ENCODE data around the gene RNF31. TPM values are rescaled to one million over a fixed set of nuclear protein-coding genes. Genes with fewer than 3 reads are reported as not detected.

Gene RNF31
- total and polyA plus RNA-seq, 2 of the 13 experiments (the other 11 are each of a cell fraction or from before 2014, with no cell fraction given), result 48.2 to 86.8 TPM

- TF ChIP-seq MTA1 (CRISPR knock-in tag; IDR thresholded peaks at IDR 0.05; ENCODE audit: borderline replicate concordance) (peak; percentile 59; the same call in 1 of the 2 replicates), CAMTA2 (CRISPR knock-in tag; IDR thresholded peaks at IDR 0.05; ENCODE audit: borderline replicate concordance) (no peak), ZFP37 (CRISPR knock-in tag; IDR thresholded peaks at IDR 0.05; ENCODE audit: borderline replicate concordance) (peak; percentile 71; the same call in 1 of the 2 replicates), ZNF546 (CRISPR knock-in tag; conservative IDR thresholded peaks at IDR 0.05) (0 out of 2 replicates have a peak, but pooled peaks have one; percentile 48), KLF9 (CRISPR knock-in tag; IDR thresholded peaks at IDR 0.05; ENCODE audit: low read depth) (no peak; the same call in 1 of the 2 replicates), ZMYM4 (CRISPR knock-in tag; IDR thresholded peaks at IDR 0.05) (peak; percentile 69; the same call in 1 of the 2 replicates), ZNF205 (CRISPR knock-in tag; IDR thresholded peaks at IDR 0.05) (no peak), EHMT2 (IDR thresholded peaks at IDR 0.05; ENCODE audit: borderline replicate concordance, low read depth, low read length) (no peak; the same call in 1 of the 2 replicates), HOXA9 (CRISPR knock-in tag; IDR thresholded peaks at IDR 0.05; ENCODE audit: borderline replicate concordance) (no peak), STAG1 (CRISPR knock-in tag; IDR thresholded peaks at IDR 0.05) (no peak), ZNF513 (CRISPR knock-in tag; conservative IDR thresholded peaks at IDR 0.05) (no peak), NCOA5 (CRISPR knock-in tag; IDR thresholded peaks at IDR 0.05) (no peak), MXD4 (CRISPR knock-in tag; IDR thresholded peaks at IDR 0.05) (peak; percentile 80; the same call in 1 of the 2 replicates), NFE2L1 (CRISPR knock-in tag; IDR thresholded peaks at IDR 0.05; ENCODE audit: borderline replicate concordance) (peak; percentile 47; the same call in 1 of the 2 replicates), SALL2 (CRISPR knock-in tag; IDR thresholded peaks at IDR 0.05) (no peak), ZNF160 (CRISPR knock-in tag; IDR thresholded peaks at IDR 0.05) (peak; percentile 12; the same call in 1 of the 2 replicates), CC2D1A (CRISPR knock-in tag; IDR thresholded peaks at IDR 0.05) (no peak), HMGA1 (CRISPR knock-in tag; conservative IDR thresholded peaks at IDR 0.05) (peak; percentile 100; the same call in 1 of the 2 replicates), FIP1L1 (IDR thresholded peaks at IDR 0.05; ENCODE audit: borderline replicate concordance, insufficient read depth, low read depth, low read length) (no peak), SYNCRIP (IDR thresholded peaks at IDR 0.05; ENCODE audit: insufficient read depth, low read depth, low read length) (no peak), ETV6 (CRISPR knock-in tag; conservative IDR thresholded peaks at IDR 0.05) (no peak; the same call in 1 of the 2 replicates), TAF1 (CRISPR knock-in tag; IDR thresholded peaks at IDR 0.05) (no peak; the same call in 1 of the 2 replicates), SAFB2 (CRISPR knock-in tag; IDR thresholded peaks at IDR 0.05; ENCODE audit: borderline replicate concordance, low read depth) (0 out of 2 replicates have a peak, but pooled peaks have one; percentile 79)
- TF ChIP-seq, protein P1, sequence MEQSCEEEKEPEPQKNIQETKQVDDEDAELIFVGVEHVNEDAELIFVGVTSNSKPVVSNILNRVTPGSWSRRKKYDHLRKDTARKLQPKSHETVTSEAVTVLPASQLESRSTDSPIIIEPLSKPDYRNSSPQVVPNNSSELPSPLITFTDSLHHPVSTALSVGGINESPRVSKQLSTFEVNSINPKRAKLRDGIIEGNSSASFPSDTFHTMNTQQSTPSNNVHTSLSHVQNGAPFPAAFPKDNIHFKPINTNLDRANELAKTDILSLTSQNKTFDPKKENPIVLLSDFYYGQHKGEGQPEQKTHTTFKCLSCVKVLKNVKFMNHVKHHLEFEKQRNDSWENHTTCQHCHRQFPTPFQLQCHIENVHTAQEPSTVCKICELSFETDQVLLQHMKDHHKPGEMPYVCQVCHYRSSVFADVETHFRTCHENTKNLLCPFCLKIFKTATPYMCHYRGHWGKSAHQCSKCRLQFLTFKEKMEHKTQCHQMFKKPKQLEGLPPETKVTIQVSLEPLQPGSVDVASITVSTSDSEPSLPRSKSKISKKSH (CRISPR knock-in tag; IDR thresholded peaks at IDR 0.05; ENCODE audit: borderline replicate concordance), result peak; percentile 69; the same call in 1 of the 2 replicates
- TF ChIP-seq, protein P2, sequence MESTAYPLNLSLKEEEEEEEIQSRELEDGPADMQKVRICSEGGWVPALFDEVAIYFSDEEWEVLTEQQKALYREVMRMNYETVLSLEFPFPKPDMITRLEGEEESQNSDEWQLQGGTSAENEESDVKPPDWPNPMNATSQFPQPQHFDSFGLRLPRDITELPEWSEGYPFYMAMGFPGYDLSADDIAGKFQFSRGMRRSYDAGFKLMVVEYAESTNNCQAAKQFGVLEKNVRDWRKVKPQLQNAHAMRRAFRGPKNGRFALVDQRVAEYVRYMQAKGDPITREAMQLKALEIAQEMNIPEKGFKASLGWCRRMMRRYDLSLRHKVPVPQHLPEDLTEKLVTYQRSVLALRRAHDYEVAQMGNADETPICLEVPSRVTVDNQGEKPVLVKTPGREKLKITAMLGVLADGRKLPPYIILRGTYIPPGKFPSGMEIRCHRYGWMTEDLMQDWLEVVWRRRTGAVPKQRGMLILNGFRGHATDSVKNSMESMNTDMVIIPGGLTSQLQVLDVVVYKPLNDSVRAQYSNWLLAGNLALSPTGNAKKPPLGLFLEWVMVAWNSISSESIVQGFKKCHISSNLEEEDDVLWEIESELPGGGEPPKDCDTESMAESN (CRISPR knock-in tag; conservative IDR thresholded peaks at IDR 0.05), result peak; percentile 76
Measured at GRCh38 chr14:24130717-24131548, 16.4 kb upstream of the RNF31 start (continued).

Measured in HepG2 (cell line).